Jurkat, Clone E6-1 (cell line): ENCODE measurements around the gene ABHD17A.
"Not testable (repeated sequence)": the region's sequence is repeated elsewhere in the genome, so short reads cannot be mapped to it uniquely, and the experiment has no call there.

Source experiments
- DNase-seq: peaks from one replicate; pipeline ENCODE4 v3.0.0-alpha.2; 2011; ENCODE audit warnings: low read depth, low spot score
- H3K4me3 ChIP-seq: 2 replicates; pipeline ENCODE4 v1.5.1; 2011; ENCODE audit warnings: mild to moderate bottlenecking, low read length, control low read depth, moderate library complexity

ABHD17A gene

DNA sequence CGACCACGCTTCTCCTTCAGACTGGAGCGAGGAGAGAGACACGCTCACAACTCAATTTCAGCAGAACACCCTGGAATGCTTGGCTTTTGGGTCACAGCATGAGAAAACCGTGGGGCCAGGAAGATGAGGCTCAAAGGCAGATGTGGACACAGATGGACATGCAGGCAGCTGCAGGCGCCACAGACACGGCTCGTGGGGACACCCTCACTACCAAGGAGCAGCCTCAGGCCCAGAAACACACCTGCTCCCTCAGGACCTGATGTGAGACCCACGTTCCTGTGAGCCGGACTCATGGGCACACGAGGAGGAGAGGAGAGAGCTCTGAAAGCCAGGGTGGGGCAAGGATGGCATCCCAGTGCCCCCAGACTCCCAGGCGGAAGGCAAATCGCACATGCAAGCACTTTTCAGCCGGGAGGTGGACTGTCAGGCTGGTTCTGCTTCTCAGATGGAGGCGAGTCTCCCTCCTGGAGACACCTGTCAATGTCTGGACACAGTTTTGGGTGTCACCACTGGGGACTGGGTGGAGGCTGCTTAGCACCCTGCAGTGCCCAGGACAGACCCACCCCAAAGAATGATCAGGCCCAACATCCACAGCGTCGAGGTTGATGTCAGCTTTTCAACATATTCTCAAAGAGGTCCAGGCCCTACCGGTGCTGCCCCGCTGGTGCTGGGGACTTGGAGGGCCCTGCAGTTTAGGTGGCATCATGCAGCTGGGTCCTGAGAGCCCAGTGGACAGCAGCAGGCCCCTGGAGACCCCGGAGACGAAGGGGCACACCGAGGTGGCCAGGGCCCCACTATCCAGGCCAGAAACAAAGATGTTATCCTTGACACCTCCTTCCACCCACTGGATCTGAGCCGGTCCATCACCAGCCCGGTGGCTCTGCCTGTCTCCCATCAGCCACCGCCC lies 2.3 kb downstream of the ABHD17A start:
- peak overlapping the region; percentile 91 for H3K4me3 ChIP-seq
- no peak for DNase-seq

DNA sequence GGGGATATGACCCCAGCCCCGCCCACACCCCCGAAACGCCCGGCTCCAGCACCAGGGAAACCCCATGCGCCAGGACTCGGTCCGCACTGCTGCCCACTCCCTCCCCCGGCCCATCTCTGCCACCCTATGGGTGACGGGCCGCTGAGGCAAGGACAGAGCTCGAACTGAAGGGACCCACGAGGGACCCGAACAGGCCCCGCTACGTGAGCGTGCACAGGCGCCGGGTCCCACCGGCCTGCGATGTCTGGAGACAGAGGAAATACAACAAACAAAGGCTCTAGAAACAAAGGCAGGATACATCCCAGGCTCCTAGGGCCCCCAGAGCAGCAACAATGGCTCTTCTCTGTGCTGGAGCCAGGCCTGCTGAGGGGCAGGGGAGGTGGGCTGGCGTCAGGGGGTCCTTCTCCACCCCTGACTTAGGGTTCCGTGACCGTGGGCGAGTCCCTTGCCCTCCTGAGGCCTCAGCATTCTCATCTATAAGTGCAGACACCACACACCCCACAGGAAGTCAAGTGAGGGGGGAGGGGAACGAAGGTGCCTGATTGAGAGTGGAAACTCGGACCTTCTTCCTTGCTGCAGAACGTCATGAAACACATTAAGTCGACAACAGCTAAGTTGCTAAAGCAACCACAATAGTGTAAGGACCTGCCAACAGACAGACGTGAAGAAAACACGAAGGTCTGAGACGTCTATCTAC lies 3.1 kb downstream of the ABHD17A start:
- peak overlapping the region; percentile 36 for H3K4me3 ChIP-seq
- DNase-seq, result peak; percentile 56

DNA sequence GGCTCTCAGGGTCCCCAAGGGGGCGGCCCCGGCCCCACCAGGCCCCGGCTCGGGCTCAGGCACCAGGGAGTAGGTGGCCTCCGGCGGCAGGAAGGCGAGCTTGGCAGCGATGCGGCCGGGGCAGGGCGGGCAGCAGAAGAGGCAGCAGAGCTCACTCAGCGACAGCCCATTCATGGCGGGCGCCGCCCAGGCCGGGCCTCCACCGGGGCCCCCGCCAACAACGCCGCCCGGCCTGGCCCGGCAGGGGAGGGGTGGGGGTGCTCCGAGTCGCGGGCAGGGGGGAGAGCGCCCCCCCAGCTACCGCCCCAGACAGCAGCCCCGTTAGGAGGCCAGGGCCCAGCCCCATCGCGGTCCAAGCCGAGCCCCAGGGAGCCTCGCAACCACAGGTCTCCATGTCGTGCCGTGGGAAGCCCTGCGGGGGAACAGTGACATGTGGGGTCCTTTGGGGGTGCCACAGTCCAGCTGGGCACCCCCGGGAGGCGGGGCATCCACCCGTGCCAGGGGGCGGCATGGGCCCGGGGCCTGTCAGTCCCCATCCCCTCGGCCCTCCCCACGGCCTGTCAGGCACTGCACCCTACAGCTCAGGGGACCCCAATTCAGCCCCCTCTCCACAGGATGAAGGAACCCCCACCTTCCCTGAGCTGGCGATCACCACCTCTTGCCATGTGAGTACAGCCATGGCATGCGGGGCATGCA lies 3.8 kb downstream of the ABHD17A start:
- H3K4me3 ChIP-seq, DNase-seq: not testable (repeated sequence)

DNA sequence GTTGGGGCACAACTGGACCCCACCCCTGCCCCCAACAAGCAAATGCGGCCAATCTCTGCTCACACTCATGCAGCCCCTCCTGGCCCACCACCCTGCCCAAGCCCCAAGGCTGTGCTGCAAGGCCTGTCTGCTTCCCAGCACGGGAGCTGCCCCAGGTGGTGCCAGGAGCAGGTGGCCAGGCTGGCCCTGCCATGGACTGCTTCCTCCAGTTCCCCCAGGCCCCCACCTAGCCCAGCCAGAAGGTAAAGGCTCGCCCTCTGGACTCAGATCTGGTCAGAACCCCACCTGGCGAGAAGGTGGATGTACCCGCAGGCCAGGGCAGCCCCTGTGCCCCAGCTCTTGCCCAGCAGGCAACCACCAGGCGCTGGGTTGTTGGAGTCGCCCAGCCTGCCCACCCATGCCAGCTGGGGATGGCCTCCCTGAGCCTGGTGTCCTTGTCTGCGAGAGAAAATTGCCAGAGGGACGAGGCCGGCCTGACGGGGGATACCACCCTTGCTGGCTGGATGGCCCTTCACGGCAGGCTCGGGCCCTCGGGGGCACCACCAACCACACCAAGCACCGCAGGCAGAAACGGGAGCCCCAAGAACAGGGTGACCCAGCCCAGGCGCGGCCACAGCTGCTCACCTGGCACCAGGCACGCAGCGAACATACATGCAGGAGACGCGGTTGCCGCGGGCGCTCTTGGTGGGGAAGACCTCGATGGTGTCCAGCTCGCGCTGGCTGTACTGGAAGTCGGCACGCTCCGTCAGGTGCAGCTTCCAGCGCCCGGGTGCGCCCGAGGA lies 4.5 kb downstream of the ABHD17A start:
- no peak overlapping the region for H3K4me3 ChIP-seq
- no peak for DNase-seq

DNA sequence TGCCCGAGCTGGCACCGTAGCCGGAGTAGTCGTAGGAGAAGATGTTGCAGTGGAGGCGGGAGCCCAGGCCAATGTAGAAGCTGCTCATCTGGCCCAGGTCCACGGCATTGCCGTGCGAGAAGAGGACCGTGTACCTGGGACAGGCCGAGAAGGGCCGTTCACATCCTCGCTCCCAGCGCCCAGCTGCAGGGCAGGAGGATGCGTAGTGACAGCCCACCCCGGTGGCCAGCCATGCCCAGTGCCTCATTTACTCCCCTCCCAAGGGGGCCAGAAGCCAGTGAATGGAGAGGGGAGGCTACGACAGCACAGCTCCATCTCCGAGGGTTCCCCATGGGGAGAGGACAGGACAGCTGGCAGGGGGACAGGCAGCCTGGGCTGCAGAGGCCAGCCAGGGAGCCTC lies 5.3 kb downstream of the ABHD17A start:
- DNase-seq, H3K4me3 ChIP-seq: not testable (repeated sequence)

DNA sequence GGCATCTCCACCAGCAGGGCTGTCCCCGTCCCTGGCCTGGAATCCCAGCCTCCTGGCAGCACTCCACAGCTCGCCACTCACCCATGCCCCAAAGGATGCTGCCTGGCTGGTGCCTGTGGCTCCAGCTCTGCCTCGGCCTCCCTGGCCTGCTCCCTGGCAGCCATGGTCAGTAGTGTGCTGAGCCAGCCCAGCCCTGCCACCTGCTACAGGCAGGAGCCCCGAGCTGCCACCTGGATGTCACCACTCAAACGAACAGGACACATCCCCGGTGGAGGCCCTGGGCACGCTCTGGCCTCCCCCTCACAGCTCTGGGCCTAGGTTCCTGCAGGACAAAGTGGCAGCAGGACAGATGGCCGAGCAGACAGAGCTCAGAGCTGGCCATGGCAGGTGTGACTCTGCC lies 6.7 kb downstream of the ABHD17A start:
- not testable (repeated sequence) for H3K4me3 ChIP-seq, DNase-seq

DNA sequence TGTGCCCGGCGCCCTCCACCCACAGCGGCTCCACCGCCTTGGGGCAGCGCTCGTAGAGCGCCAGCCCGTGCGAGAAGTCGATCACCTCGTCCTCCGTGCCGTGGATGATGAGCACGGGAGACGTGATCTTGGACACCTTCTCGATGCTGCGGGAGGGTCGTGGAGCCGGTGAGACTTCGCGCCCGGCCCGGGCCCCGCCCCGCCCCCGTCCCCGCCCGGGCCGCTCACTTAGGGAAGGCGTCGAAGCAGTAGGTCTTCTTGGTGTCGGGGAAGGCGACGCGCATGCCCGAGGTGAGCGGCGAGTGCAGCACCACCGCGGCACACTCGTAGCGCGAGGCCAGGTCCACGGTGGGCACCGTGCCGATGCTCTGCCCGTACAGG lies 8.0 kb downstream of the ABHD17A start:
- not testable (repeated sequence) for H3K4me3 ChIP-seq

DNA sequence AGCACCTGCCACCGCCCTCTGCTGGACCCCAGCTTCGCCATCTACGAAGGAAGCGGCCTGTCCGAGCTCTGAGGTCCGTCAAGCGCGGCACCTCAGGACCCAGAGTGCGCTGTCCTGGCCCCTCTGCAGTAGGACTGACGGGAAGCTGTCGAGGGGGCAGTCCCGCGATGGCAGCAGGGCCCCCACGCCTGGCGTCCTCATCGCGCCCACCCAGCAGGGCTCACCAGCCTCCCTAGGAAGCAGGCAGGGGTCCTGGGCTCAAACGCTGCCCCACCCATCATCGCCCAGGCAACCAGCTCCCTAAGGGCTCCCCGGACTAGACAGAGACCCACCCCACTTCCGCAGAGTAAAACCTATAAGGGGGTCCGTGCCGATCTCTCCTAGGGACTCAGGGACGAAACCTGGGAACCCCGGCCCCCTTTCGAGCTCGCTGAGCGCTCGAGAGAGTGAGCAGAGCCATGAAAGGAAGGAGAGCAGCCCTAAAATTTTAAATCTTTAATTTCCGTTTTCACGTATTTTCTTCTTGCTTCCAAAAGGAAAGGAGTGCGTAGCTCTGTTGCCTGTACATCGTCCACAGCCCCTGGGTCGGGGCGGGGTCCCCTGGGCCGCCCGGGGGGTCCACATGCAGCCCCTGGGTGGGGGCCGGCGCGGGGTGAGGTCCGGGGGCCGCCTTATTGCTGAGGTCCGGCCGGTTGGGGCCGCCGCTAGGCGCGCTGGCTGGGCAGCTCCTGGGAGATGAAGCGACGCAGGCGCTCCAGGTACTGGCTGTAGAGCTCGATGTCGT lies 8.6 kb downstream of the ABHD17A start:
- peak overlapping the region; percentile 94 for H3K4me3 ChIP-seq
- not testable (repeated sequence) for DNase-seq

More for the DNA sequence above, 8.0 kb downstream of the ABHD17A start:
- not testable (repeated sequence) for DNase-seq

DNA sequence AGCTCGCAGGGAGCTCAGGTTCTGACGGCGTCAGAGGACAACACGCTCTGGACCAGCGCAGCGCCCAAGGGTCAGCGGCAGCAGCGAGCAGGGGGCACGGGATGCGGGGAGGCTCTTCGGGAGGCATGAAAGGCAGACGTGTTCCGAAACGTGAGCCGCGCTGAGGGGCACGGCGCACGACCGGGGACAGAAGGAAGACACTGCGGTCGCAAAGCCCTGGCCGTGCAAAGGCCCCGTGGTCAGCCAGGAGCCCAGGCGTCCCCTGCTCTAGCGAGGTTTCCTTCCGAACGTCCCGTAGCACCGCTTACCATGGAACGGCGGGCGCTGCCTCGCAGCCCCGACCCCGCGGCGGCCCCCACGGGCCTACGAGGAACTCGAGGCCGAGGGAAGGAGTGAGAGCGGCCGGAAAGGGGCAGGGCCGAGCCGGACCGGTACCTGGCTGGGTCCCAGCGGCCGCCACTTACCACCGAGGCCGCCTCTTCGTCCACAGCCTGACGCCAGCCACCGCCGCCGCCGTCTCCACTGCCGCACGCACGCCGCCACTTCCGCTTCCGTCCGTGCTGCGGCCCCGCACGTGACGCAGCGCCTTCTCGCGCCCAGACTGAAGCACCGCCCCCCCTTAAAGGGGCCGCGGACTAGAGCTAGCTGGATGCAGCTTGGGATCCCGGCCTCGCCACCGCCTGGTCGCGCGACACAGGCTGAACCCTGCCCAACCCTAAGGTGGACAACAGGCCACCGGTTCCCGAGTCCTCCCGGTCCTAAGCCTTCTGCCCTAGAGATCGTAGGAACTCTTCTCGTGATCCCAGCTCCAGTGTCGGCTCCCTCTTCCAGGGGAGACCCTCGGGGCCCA lies 9.4 kb downstream of the ABHD17A start:
- H3K4me3 ChIP-seq, result peak overlapping the region; percentile 94
- peak; percentile 74 for DNase-seq

DNA sequence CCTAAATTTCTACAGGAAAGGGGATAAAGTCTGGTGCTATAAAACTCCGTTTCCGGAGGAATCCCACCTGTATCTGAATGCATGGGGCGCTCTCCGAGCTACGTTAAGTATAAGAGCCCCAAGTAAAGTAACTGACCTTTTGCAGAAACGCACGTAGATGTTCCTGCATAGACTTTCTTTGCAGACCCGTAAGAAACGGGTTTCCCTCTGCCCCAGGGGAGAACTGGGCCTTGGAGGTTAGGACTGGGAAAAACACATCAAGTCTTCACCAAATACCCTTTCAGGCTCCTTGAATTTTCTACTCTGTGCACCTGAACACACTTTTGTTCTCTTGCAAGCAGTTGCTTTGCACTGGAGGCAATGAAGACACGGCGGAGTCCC lies 10.0 kb downstream of the ABHD17A start:
- H3K4me3 ChIP-seq, result peak overlapping the region; percentile 94
- DNase-seq, result not testable (repeated sequence)

DNA sequence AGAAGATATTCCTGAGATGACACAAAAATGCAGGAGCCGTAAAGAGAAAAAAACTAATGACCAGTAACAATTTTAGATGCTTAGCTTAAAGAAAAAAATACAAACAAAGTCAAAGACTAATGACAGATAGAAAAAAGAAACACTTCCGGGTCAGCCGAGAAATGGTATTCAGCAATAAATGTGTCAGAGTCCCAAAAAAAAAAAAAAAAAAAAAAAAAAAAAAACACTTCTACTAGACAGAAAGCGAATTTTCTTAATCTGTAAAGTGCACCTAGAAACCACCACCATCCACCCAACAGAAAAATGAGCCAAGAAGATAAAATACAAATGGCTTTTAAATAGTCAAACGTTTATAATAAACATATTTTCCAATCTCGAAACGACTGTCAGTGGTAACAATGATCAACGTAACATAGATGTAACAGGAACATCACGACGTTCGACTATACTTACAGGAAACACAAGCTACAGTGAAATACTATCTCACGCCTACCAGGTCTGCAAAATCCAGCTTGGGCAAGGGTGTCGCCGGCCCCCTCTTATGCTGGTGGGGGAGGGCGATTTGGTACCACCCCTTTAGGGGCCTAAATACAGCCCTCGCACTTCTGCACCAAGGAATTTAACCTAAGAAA lies 10.6 kb downstream of the ABHD17A start:
- peak overlapping the region; percentile 94 for H3K4me3 ChIP-seq
- no peak for DNase-seq

DNA sequence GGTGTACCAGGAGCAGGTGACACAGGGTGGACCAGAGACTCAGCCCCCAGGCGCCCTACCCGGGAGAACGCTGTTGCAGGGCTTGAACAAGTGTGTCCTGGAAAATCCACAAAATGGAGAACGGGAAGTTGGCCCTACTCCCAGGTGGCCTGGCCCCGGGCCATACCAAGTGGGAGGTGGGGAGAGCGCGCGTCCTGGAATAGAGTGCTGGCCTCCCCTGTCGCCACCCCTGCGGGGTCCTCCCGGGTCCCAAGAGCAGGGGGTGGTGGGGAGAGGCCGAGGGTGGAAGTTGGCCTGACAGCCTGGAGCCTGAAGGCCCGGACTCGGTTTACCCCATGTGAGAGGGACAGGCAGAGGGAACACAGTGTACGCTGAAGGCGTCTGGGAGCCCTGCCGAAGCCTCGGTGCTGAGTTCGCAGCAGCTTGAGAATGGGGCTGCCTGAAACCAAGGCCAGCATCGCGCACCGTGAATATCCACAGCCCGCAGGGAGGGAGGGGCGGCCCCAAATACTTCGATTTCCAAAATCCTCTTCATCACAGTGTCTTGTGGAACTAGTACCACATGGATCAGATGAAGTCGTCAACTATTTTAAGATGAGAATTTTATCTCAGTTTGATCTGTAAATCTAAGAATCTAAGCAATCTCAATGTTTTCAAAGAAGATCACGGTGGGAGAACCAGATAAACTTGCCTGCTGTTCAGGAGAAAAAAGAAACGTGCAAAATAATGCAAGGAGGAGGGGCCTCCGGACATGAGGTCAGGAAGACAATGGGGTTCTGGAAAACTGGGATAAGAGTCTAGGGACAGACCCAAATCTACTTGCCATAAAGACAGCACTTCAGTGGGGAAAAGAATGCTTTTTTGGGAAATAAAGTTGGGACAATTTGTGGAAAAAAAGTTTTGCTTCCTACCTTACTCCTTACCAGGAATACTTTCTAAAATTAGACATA lies 11.5 kb downstream of the ABHD17A start:
- peak overlapping the region; percentile 94 for H3K4me3 ChIP-seq

DNA sequence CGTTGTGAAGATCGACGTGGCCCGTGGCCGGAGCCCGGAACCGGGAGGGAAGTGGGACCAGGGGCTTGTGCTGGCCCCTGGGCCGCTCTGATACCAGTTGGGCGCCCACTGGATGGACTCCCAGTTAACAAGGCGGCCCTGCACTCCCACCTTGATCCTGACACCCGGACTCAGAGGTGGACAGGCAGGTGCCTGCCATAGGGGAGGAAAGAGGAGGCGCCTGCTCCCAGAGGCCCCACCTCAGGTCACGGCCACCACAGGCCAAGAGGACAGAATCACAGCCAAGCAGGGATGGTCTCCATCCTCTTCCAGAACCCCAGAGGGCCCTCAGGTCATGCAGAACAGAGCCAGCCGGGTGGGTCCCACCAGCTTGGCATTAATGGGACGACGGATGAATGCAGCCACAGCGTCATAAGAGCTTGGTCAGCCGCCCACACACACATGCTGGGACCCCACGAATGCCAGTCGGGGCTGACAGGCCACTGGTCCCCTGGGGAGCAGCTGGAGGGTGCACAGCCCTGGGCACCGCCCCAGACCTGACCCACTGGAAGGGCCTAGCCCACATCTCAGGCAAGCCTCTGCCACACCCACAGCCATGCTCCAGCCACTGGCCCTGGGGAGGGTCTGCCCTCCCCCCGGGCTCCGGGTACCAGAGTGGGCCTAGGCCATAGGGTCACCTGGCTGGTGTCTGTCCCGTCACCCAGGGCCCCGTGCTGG lies 12.3 kb downstream of the ABHD17A start:
- no peak overlapping the region for H3K4me3 ChIP-seq
- no peak for DNase-seq

More for the DNA sequence above, 11.5 kb downstream of the ABHD17A start:
- DNase-seq, result no peak

DNA sequence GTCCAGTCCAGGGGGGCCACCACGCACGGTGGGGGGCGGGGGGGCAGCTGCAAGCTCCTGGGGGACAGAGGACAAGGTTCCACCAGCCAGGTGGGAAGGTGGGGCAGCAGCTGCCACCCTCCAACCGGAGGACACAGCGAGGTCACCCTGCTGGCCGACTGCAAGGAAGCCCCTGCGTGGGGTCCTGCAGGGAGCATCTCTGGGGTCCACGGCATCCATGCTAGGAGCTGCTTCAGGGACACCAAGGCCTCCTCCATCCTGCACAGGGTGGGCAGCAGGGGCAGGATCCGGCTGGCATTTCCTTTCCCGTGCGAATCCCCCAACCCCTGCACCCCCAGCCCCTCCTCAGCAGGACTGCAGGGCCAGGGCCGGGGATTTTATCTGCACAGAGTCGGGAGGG lies 13.7 kb downstream of the ABHD17A start:
- no peak overlapping the region for H3K4me3 ChIP-seq
- no peak for DNase-seq

DNA sequence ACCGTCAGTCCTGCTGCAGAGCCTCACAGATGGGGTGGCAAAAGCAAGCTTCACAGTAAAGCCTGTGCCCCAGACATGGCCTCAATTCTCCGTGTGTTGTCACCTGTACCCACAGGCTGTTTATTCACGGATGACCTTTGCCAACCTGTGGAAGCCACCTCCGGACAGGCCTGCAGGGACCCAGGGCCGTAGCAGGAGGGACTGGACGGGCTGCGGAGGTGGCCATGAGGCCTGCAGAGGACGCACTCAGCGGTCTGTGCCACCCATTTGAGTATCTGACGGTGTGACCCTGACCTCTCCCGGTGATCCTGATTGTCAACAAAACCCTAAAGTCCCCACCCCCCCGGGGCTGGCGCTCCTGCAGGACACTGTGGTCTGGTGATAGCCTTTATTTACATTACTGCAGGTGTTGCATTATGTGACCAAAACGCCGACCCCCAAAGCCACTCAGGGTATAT lies 14.1 kb downstream of the ABHD17A start:
- H3K4me3 ChIP-seq, result no peak overlapping the region
- no peak for DNase-seq
